Measurements from ENCODE around the gene TMEM59L. TPM values are rescaled to one million over a fixed set of nuclear protein-coding genes. Genes with fewer than 3 reads are reported as not detected.

TMEM59L gene
- total RNA-seq, 1 donor from 2014 or later: 0.23 TPM

Other genes starting within 250 kb of the TMEM59L start
- 76.3 and 262 TPM in 2 replicates for gene GDF15, start 226.7 kb upstream of the TMEM59L start, total RNA-seq
- 0.06 TPM in 1 of 2 replicates, not detected in the other for gene LRRC25, start 215.2 kb upstream of the TMEM59L start, total RNA-seq
- gene SSBP4, start 193.5 kb upstream of the TMEM59L start, total RNA-seq: 119 and 171 TPM in 2 replicates
- 88.7 and 115 TPM in 2 replicates for gene ISYNA1, start 174.7 kb upstream of the TMEM59L start, total RNA-seq
- 7.6 and 10.9 TPM in 2 replicates for gene ELL, start 90.8 kb upstream of the TMEM59L start, total RNA-seq
- 223 and 315 TPM in 2 replicates for gene FKBP8, start 69.3 kb upstream of the TMEM59L start, total RNA-seq
- 128 and 207 TPM in 2 replicates for gene KXD1, start 55.0 kb upstream of the TMEM59L start, total RNA-seq
- gene UBA52, start 41.0 kb upstream of the TMEM59L start, total RNA-seq: 1,133 and 1,698 TPM in 2 replicates
- gene REX1BD, start 24.1 kb upstream of the TMEM59L start, total RNA-seq: 141 and 167 TPM in 2 replicates
- 0.58 TPM in 1 of 2 replicates, not detected in the other for gene CRLF1, start 6.1 kb upstream of the TMEM59L start, total RNA-seq
- gene KLHL26, start 24.2 kb downstream of the TMEM59L start, total RNA-seq: 5.1 and 16.5 TPM in 2 replicates
- gene CRTC1, start 70.8 kb downstream of the TMEM59L start, total RNA-seq: 1.3 and 3.0 TPM in 2 replicates
- gene COMP, start 178.4 kb downstream of the TMEM59L start, total RNA-seq: not detected in 2 replicates
- gene UPF1, start 219.1 kb downstream of the TMEM59L start, total RNA-seq: 46.5 and 63.7 TPM in 2 replicates